Ascending aorta (tissue), 2 donors: ENCODE measurements around the gene OSGIN1. TPM values are rescaled to one million over a fixed set of nuclear protein-coding genes. Genes with fewer than 3 reads are reported as not detected.

Experiments
- DNase-seq, 2 donors: peaks; one replicate each; pipeline ENCODE4 v3.0.0-alpha.2; 2019; ENCODE audit warnings: low spot score in 2 of 2
- H3K27ac ChIP-seq, 2 donors: fragments of 200-600 bp; sonication (generic); one replicate each; pipeline ENCODE4 v1.5.1; 2016 to 2017; ENCODE audit warnings: mild to moderate bottlenecking in 1 of 2
- H3K27me3 ChIP-seq: fragments of 200-600 bp; sonication (generic); one replicate; pipeline ENCODE4 v1.5.1; 2017
- H3K36me3 ChIP-seq, 2 donors: fragments of 200-600 bp; sonication (generic); one replicate each; pipeline ENCODE4 v1.5.1; 2016
- H3K4me1 ChIP-seq, 2 donors: fragments of 200-600 bp; sonication (generic); one replicate each; pipeline ENCODE4 v1.5.1; 2016 to 2017; ENCODE audit warnings: mild to moderate bottlenecking in 1 of 2
- H3K4me3 ChIP-seq, 2 donors: fragments of 200-600 bp; sonication (generic); one replicate each; pipeline ENCODE4 v1.5.1; 2016 to 2017; ENCODE audit warnings: mild to moderate bottlenecking in 1 of 2
- H3K9me3 ChIP-seq, 2 donors: fragments of 200-600 bp; sonication (generic); one replicate each; pipeline ENCODE4 v1.5.1; 2016
- intact Hi-C: fragments of 100-400 bp; cut with DNase I; formaldehyde crosslinking; loops from one replicate; pipeline ENCODE4 v1.15.1; 2023
- total RNA-seq: library from RNA; depleted of rRNA; stranded (reverse); fragments of >200 nt; gene quantifications from one replicate; pipeline ENCODE4 v1.1.0, GENCODE V29; 2016
- TF ChIP-seq, protein P1 (sequence below), 3 experiments: fragments of 200-600 bp in 2 of 3; fragments of 450-650 bp in 1 of 3; sonication (generic) in 2 of 3; IDR thresholded peaks; one replicate each; pipeline ENCODE4 v1.5.1; 2016 to 2019; ENCODE audit warnings: antibody characterized with exemption in 3 of 3, mild to moderate bottlenecking in 1 of 3, moderate library complexity in 1 of 3

The OSGIN1 gene
- total RNA-seq, 1 donor from 2014 or later: 7.8 TPM

- H3K4me1 ChIP-seq: no peaks in the 10 kb centered on the region
- no peaks in the 10 kb centered on the region for H3K36me3 ChIP-seq
- DNase-seq: no peak
- no peak overlapping the region for H3K4me3 ChIP-seq
- H3K9me3 ChIP-seq: no peaks in the 10 kb centered on the region
- no peaks in the 10 kb centered on the region for H3K27me3 ChIP-seq
- TF ChIP-seq, protein P1, sequence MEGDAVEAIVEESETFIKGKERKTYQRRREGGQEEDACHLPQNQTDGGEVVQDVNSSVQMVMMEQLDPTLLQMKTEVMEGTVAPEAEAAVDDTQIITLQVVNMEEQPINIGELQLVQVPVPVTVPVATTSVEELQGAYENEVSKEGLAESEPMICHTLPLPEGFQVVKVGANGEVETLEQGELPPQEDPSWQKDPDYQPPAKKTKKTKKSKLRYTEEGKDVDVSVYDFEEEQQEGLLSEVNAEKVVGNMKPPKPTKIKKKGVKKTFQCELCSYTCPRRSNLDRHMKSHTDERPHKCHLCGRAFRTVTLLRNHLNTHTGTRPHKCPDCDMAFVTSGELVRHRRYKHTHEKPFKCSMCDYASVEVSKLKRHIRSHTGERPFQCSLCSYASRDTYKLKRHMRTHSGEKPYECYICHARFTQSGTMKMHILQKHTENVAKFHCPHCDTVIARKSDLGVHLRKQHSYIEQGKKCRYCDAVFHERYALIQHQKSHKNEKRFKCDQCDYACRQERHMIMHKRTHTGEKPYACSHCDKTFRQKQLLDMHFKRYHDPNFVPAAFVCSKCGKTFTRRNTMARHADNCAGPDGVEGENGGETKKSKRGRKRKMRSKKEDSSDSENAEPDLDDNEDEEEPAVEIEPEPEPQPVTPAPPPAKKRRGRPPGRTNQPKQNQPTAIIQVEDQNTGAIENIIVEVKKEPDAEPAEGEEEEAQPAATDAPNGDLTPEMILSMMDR (IDR thresholded peaks at IDR 0.05): no peak
- intact Hi-C loops: no loop called here
- H3K27ac ChIP-seq: no peak overlapping the region
Observed at GRCh38 chr16:84004442-84004841, 51.4 kb downstream of the OSGIN1 start.

DNA sequence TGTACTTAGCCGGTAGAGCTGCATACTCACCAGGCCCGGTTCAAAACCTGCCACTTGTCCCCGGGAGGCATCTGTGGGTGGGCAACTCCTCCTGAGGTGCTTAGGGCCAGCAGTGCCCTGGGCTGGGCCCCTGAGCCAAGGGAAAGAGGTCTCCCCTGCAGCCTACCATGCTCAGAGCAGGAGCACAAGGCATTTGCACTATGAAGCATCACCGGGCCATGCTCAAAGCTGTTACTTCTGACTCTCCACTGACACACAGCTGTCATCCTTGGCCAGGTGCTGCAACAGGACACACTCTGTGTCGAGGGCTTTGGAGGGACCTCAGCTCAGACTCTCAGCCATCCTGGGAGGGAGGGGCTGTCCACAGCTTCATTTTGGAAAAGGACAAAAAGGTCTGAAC is 52.4 kb downstream of the OSGIN1 start:
- intact Hi-C loops: no loop called here
- no peaks in the 10 kb centered on the region for H3K27me3 ChIP-seq
- no peaks in the 10 kb centered on the region for H3K36me3 ChIP-seq
- H3K4me1 ChIP-seq: no peaks in the 10 kb centered on the region
- no peak overlapping the region for H3K27ac ChIP-seq
- no peaks in the 10 kb centered on the region for H3K9me3 ChIP-seq
- DNase-seq: no peak
- TF ChIP-seq, protein P1 (IDR thresholded peaks at IDR 0.05): no peak
- H3K4me3 ChIP-seq: no peak overlapping the region

- intact Hi-C loops: no loop called here
- Histone ChIP-seq H3K4me3 (no peak overlapping the region), H3K9me3 (no peaks in the 10 kb centered on the region), H3K27me3 (no peaks in the 10 kb centered on the region), H3K36me3 (no peaks in the 10 kb centered on the region), H3K4me1 (no peaks in the 10 kb centered on the region), H3K27ac (no peak overlapping the region)
- TF ChIP-seq, protein P1 (IDR thresholded peaks at IDR 0.05): no peak
- DNase-seq: no peak
Observed at GRCh38 chr16:84007520-84007919, 54.5 kb downstream of the OSGIN1 start.

GRCh38 chr16:84007965-84008364 is 54.9 kb downstream of the OSGIN1 start:
- no peaks in the 10 kb centered on the region for H3K4me1 ChIP-seq
- H3K27ac ChIP-seq: no peak overlapping the region
- H3K36me3 ChIP-seq: no peaks in the 10 kb centered on the region
- intact Hi-C loops: no loop called here
- DNase-seq: no peak
- H3K9me3 ChIP-seq: no peaks in the 10 kb centered on the region
- H3K27me3 ChIP-seq: no peaks in the 10 kb centered on the region
- no peak overlapping the region for H3K4me3 ChIP-seq
- TF ChIP-seq, protein P1 (IDR thresholded peaks at IDR 0.05): no peak

GRCh38 chr16:84009282-84009681 is 56.2 kb downstream of the OSGIN1 start:
- no peak overlapping the region for H3K4me3 ChIP-seq
- no peak overlapping the region for H3K27ac ChIP-seq
- no peaks in the 10 kb centered on the region for H3K4me1 ChIP-seq
- TF ChIP-seq, protein P1 (IDR thresholded peaks at IDR 0.05): no peak
- no peaks in the 10 kb centered on the region for H3K9me3 ChIP-seq
- no peak for DNase-seq
- no peaks in the 10 kb centered on the region for H3K36me3 ChIP-seq
- H3K27me3 ChIP-seq: no peaks in the 10 kb centered on the region
- intact Hi-C loops: no loop called here
